OCI-LY7 (cell line): Measurements from ENCODE around the gene ENOPH1. TPM values are rescaled to one million over a fixed set of nuclear protein-coding genes. Genes with fewer than 3 reads are reported as not detected.

Experiments
- BruUV-seq: library from RNA; stranded (reverse); fragments of 400-500 nt; replicated peaks from 2 replicates; lab custom pipeline; 2021; lab: Mats Ljungman, UMichigan
- CTCF ChIA-PET: fragments of 300-600 bp; sonication (Branson Sonifier 250); formaldehyde crosslinking; loops from one replicate; lab custom pipeline; 2022; ENCODE audit warnings: antibody characterized with exemption; ENCODE audit not compliant: unreplicated experiment; lab: Charles Lee
- POLR2A ChIA-PET: fragments of 300-600 bp; sonication (Branson Sonifier 250); formaldehyde crosslinking; loops from one replicate; lab custom pipeline; 2022; ENCODE audit warnings: antibody characterized with exemption; lab: Charles Lee
- DNase-seq: peaks from one replicate; pipeline ENCODE4 v3.0.0-alpha.2; 2015; ENCODE audit warnings: low spot score
- H2AFZ ChIP-seq: fragments of 200-600 bp; sonication (generic), shearing (Covaris generic); 2 replicates; pipeline ENCODE4 v1.6.1; 2014; ENCODE audit warnings: mild to moderate bottlenecking, antibody characterized with exemption, low read length, moderate library complexity
- H3K27ac ChIP-seq: fragments of 200-600 bp; sonication (generic); 2 replicates; pipeline ENCODE4 v1.5.1; 2014; ENCODE audit warnings: mixed run types, low read depth, mild to moderate bottlenecking, moderate library complexity, low read length, inconsistent platforms; ENCODE audit not compliant: poor library complexity, severe bottlenecking
- H3K36me3 ChIP-seq: fragments of 200-600 bp; sonication (generic); 2 replicates; pipeline ENCODE4 v1.6.1; 2014; ENCODE audit warnings: mild to moderate bottlenecking, antibody characterized with exemption, low read length, moderate library complexity, mixed read lengths; ENCODE audit not compliant: insufficient read depth
- H3K4me1 ChIP-seq: fragments of 200-600 bp; sonication (generic); 2 replicates; pipeline ENCODE4 v1.5.1; 2014; ENCODE audit warnings: mild to moderate bottlenecking, low read length; ENCODE audit not compliant: insufficient read depth, poor library complexity, severe bottlenecking
- H3K4me2 ChIP-seq: fragments of 200-600 bp; sonication (generic); 2 replicates; pipeline ENCODE4 v1.6.1; 2014; ENCODE audit warnings: mild to moderate bottlenecking, low read length
- H3K4me3 ChIP-seq: fragments of 200-600 bp; sonication (generic); 2 replicates; pipeline ENCODE4 v1.5.1; 2014; ENCODE audit warnings: mild to moderate bottlenecking, low read depth, low read length; ENCODE audit not compliant: poor library complexity, severe bottlenecking
- H3K79me2 ChIP-seq: fragments of 200-600 bp; sonication (generic); 2 replicates; pipeline ENCODE4 v1.6.1; 2016; ENCODE audit warnings: low read depth, mild to moderate bottlenecking, low read length, moderate library complexity, mixed read lengths; ENCODE audit not compliant: insufficient read depth
- H3K9me2 ChIP-seq: fragments of 200-600 bp; sonication (generic); 2 replicates; pipeline ENCODE4 v1.6.1; 2016; ENCODE audit warnings: mild to moderate bottlenecking, low read length, mixed read lengths; ENCODE audit not compliant: insufficient read depth
- H3K9me3 ChIP-seq: fragments of 200-600 bp; sonication (generic); 2 replicates; pipeline ENCODE4 v1.6.1; 2014; ENCODE audit warnings: mild to moderate bottlenecking, mixed run types, low read length, mixed read lengths
- H4K20me1 ChIP-seq: fragments of 200-600 bp; sonication (generic); 2 replicates; pipeline ENCODE4 v1.6.1; 2014; ENCODE audit warnings: mild to moderate bottlenecking, antibody characterized with exemption, low read length, moderate library complexity, mixed read lengths; ENCODE audit not compliant: insufficient read depth
- CTCF ChIP-seq: fragments of 200-600 bp; sonication (generic); conservative IDR thresholded peaks from 2 replicates; pipeline ENCODE4 v1.5.1; 2014; ENCODE audit warnings: mild to moderate bottlenecking, antibody characterized with exemption, low read length, moderate library complexity, mixed read lengths
- EZH2phosphoT487 ChIP-seq: fragments of 200-600 bp; sonication (generic); IDR thresholded peaks from 2 replicates; pipeline ENCODE4 v1.6.1; 2018; ENCODE audit warnings: low read depth, borderline replicate concordance, mild to moderate bottlenecking, mixed run types, antibody characterized with exemption, low read length, moderate library complexity, mixed read lengths
- intact Hi-C: fragments of 100-400 bp; cut with micrococcal nuclease; formaldehyde crosslinking; loops from one replicate; pipeline ENCODE4 v1.10.0; 2022; ENCODE audit not compliant: unreplicated experiment
- total RNA-seq, 2 experiments: library from RNA; depleted of rRNA in 1 of 2; stranded (reverse); fragments of >200 nt in 1 of 2; shearing (Covaris generic) in 1 of 2; gene quantifications; 2 replicates each; pipeline ENCODE4 v1.2.3, GENCODE V29; 2014 to 2022

ENOPH1 gene
- total RNA-seq, 2 experiments from 2014 or later, result 58.7 to 70.2 TPM

- CTCF ChIA-PET, result no interaction called here
- POLR2A ChIA-PET, result interaction anchor here (0.6 to 0.7 kb wide), 2 partner anchors 18 to 1760 kb away, joined by 3 to 4 read pairs; no protein-coding TSS in a partner anchor
These were observed 54.8 kb downstream of the ENOPH1 start for GRCh38 chr4:82484996-82485783.

GRCh38 chr4:82489076-82489475, 58.7 kb downstream of the ENOPH1 start:
- Histone ChIP-seq H3K9me2 (no peaks in the 10 kb centered on the region), H3K27ac (no peak overlapping the region), H4K20me1 (no peaks in the 10 kb centered on the region), H2AFZ (no peak overlapping the region), H3K9me3 (no peaks in the 10 kb centered on the region), H3K4me2 (no peak overlapping the region), H3K4me1 (no peaks in the 10 kb centered on the region), H3K79me2 (no peaks in the 10 kb centered on the region), H3K36me3 (no peaks in the 10 kb centered on the region), H3K4me3 (no peak overlapping the region)
- POLR2A ChIA-PET, result interaction anchor here (0.7 kb wide), 1 partner anchor 336 kb away, joined by 4 read pairs; no protein-coding TSS in a partner anchor
- no TSS peak for BruUV-seq
- intact Hi-C loops, result no loop called here
- CTCF ChIA-PET, result no interaction called here
- TF ChIP-seq EZH2phosphoT487, result no peak
- TF ChIP-seq CTCF, result no peak
- no peak for DNase-seq

More at GRCh38 chr4:82484996-82485783, 54.8 kb downstream of the ENOPH1 start:
- DNase-seq, result no peak
- TF ChIP-seq CTCF, result no peak
- TF ChIP-seq EZH2phosphoT487, result no peak
- H3K27ac ChIP-seq, result no peak overlapping the region
- intact Hi-C loops, result no loop called here
- no peaks in the 10 kb centered on the region for H3K9me2 ChIP-seq
- H3K36me3 ChIP-seq, result no peaks in the 10 kb centered on the region
- no peak overlapping the region for H2AFZ ChIP-seq
- no TSS peak for BruUV-seq
- H4K20me1 ChIP-seq, result no peaks in the 10 kb centered on the region
- no peaks in the 10 kb centered on the region for H3K79me2 ChIP-seq
- H3K9me3 ChIP-seq, result no peaks in the 10 kb centered on the region
- no peak overlapping the region for H3K4me3 ChIP-seq
- no peaks in the 10 kb centered on the region for H3K4me1 ChIP-seq
- H3K4me2 ChIP-seq, result no peak overlapping the region

DNA sequence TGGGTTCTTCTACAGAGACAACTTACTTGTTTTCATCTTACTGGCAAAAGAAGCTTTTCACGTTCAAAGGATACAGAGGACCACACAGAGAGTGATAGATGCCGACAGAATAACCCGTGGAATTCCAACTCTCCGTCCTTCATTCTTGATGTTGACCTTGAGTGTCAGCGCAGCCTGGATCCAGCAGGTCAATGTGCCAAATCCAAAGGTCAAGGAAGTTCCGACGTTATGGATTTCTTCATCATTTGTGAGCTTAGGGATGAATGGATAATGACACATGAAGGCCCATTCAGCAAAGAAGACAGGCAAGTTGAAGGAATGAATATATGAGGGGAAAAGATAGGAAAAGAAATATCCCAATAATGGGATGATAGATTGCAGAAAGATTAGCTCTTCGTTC, 59.6 kb downstream of the ENOPH1 start:
- no peaks in the 10 kb centered on the region for H3K79me2 ChIP-seq
- H4K20me1 ChIP-seq, result no peaks in the 10 kb centered on the region
- intact Hi-C loops, result no loop called here
- no peaks in the 10 kb centered on the region for H3K4me1 ChIP-seq
- no TSS peak for BruUV-seq
- DNase-seq, result no peak
- no peaks in the 10 kb centered on the region for H3K36me3 ChIP-seq
- no peak overlapping the region for H3K27ac ChIP-seq
- H3K4me2 ChIP-seq, result no peak overlapping the region
- CTCF ChIA-PET, result no interaction called here
- no peaks in the 10 kb centered on the region for H3K9me3 ChIP-seq
- POLR2A ChIA-PET, result interaction anchor here (0.6 kb wide), 1 partner anchor 25 kb away, joined by 3 read pairs; no protein-coding TSS in a partner anchor
- no peak overlapping the region for H3K4me3 ChIP-seq
- no peak overlapping the region for H2AFZ ChIP-seq
- H3K9me2 ChIP-seq, result no peaks in the 10 kb centered on the region
- no peak for TF ChIP-seq EZH2phosphoT487
- no peak for TF ChIP-seq CTCF
